Measurements from ENCODE around the gene TRMO. TPM values are rescaled to one million over a fixed set of nuclear protein-coding genes. Genes with fewer than 3 reads are reported as not detected.

TRMO gene
- total and polyA plus RNA-seq, 2 of the 8 experiments (the other 6 are each of a cell fraction or from before 2014, with no cell fraction given): 4.6 to 5.6 TPM

GRCh38 chr9:97903177-97903576 is 19.1 kb downstream of the TRMO start (continued):
- TF ChIP-seq, protein P1, sequence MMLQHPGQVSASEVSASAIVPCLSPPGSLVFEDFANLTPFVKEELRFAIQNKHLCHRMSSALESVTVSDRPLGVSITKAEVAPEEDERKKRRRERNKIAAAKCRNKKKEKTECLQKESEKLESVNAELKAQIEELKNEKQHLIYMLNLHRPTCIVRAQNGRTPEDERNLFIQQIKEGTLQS (IDR thresholded peaks at IDR 0.05; ENCODE audit: insufficient read depth, low read depth, low read length): no peak
- TF ChIP-seq POLR2A (IDR thresholded peaks at IDR 0.05; ENCODE audit: control extremely low read depth in 1 of 2, low read depth in 2 of 2, low read length in 2 of 2) (no peak), ASH2L (IDR thresholded peaks at IDR 0.05; ENCODE audit: low read length) (no peak), JUND (IDR thresholded peaks at IDR 0.05; ENCODE audit: low read length) (no peak), EP300 (IDR thresholded peaks at IDR 0.05; ENCODE audit: borderline replicate concordance in 1 of 2, low read depth in 2 of 2, low read length in 2 of 2) (no peak), BCL11A (IDR thresholded peaks at IDR 0.05; ENCODE audit: low read depth in 2 of 2, low read length in 2 of 2) (no peak)
- TF ChIP-seq, protein P2, sequence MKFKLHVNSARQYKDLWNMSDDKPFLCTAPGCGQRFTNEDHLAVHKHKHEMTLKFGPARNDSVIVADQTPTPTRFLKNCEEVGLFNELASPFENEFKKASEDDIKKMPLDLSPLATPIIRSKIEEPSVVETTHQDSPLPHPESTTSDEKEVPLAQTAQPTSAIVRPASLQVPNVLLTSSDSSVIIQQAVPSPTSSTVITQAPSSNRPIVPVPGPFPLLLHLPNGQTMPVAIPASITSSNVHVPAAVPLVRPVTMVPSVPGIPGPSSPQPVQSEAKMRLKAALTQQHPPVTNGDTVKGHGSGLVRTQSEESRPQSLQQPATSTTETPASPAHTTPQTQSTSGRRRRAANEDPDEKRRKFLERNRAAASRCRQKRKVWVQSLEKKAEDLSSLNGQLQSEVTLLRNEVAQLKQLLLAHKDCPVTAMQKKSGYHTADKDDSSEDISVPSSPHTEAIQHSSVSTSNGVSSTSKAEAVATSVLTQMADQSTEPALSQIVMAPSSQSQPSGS (IDR thresholded peaks at IDR 0.05; ENCODE audit: low read length): no peak

Measured in H1 (cell line).